GM23338 (cell line): ENCODE data around the gene KRTAP20-1. TPM values are rescaled to one million over a fixed set of nuclear protein-coding genes. Genes with fewer than 3 reads are reported as not detected.

Experiments used
- ATAC-seq: fragments of 200-7000 bp; cut with Tn5 transposase; 3 replicates; pipeline ENCODE4 v1.9.1; 2020
- DNase-seq: peaks from one replicate; pipeline ENCODE4 v3.0.0-alpha.2; 2015; ENCODE audit warnings: low spot score
- H2AFZ ChIP-seq: fragments of 200-600 bp; sonication (generic); 2 replicates; pipeline ENCODE4 v1.8.0; 2016; ENCODE audit warnings: antibody characterized with exemption, mild to moderate bottlenecking, moderate library complexity
- H3F3A ChIP-seq: fragments of 200-600 bp; sonication (generic); replicated peaks from 2 replicates; pipeline ENCODE4 v1.8.0; 2017; ENCODE audit warnings: antibody characterized with exemption, mixed run types, low read depth
- H3K27ac ChIP-seq: fragments of 200-600 bp; sonication (generic); 2 replicates; pipeline ENCODE4 v1.6.1; 2016; ENCODE audit warnings: low read depth
- H3K27me3 ChIP-seq: fragments of 200-600 bp; sonication (generic); 2 replicates; pipeline ENCODE4 v1.8.0; 2016; ENCODE audit warnings: mild to moderate bottlenecking, mixed run types, moderate library complexity; ENCODE audit not compliant: insufficient read depth
- H3K36me3 ChIP-seq: fragments of 200-600 bp; sonication (generic); 2 replicates; pipeline ENCODE4 v1.8.0; 2016; ENCODE audit warnings: mild to moderate bottlenecking; ENCODE audit not compliant: insufficient read depth
- H3K4me1 ChIP-seq: fragments of 200-600 bp; sonication (generic); 2 replicates; pipeline ENCODE4 v1.8.0; 2016; ENCODE audit warnings: mild to moderate bottlenecking, moderate library complexity; ENCODE audit not compliant: insufficient read depth
- H3K4me2 ChIP-seq: fragments of 200-600 bp; sonication (generic); 2 replicates; pipeline ENCODE4 v1.7.1; 2017; ENCODE audit warnings: mixed run types
- H3K4me3 ChIP-seq: fragments of 200-600 bp; sonication (generic); 2 replicates; pipeline ENCODE4 v1.6.1; 2016; ENCODE audit warnings: mixed run types
- H3K79me2 ChIP-seq: fragments of 200-600 bp; sonication (generic); replicated peaks from 2 replicates; pipeline ENCODE4 v1.8.0; 2017; ENCODE audit warnings: mild to moderate bottlenecking; ENCODE audit not compliant: insufficient read depth
- H3K9me2 ChIP-seq: fragments of 200-600 bp; sonication (generic); 2 replicates; pipeline ENCODE4 v1.8.0; 2017; ENCODE audit not compliant: insufficient read depth
- H4K20me1 ChIP-seq: fragments of 200-600 bp; sonication (generic); replicated peaks from 2 replicates; pipeline ENCODE4 v1.8.0; 2017; ENCODE audit warnings: mild to moderate bottlenecking; ENCODE audit not compliant: insufficient read depth
- H3K27ac Mint-ChIP-seq: 2 replicates; pipeline ENCODE4 v1.8.0; 2020; ENCODE audit warnings: inconsistent platforms, mild to moderate bottlenecking, moderate library complexity, mixed read lengths
- H3K27me3 Mint-ChIP-seq: 3 replicates; pipeline ENCODE4 v1.8.0; 2022; ENCODE audit warnings: low read depth, mild to moderate bottlenecking, moderate library complexity, mixed read lengths, inconsistent platforms; ENCODE audit not compliant: insufficient read depth, poor library complexity
- H3K36me3 Mint-ChIP-seq: 3 replicates; pipeline ENCODE4 v1.8.0; 2021; ENCODE audit warnings: low read depth, mild to moderate bottlenecking, inconsistent platforms, moderate library complexity, mixed read lengths
- H3K4me1 Mint-ChIP-seq: 3 replicates; pipeline ENCODE4 v1.8.0; 2020; ENCODE audit warnings: mild to moderate bottlenecking, inconsistent platforms, mixed read lengths
- H3K4me3 Mint-ChIP-seq: 3 replicates; pipeline ENCODE4 v1.8.0; 2021; ENCODE audit warnings: moderate library complexity, mild to moderate bottlenecking, inconsistent platforms, mixed read lengths
- H3K9me3 Mint-ChIP-seq: 3 replicates; pipeline ENCODE4 v1.8.0; 2020; ENCODE audit warnings: moderate library complexity, mild to moderate bottlenecking, inconsistent platforms, mixed read lengths
- CREB1 ChIP-seq: fragments of 250-450 bp; sonication (Bioruptor Pico); IDR thresholded peaks from 2 replicates; pipeline ENCODE4 v1.5.0; 2020; ENCODE audit warnings: low read depth, mild to moderate bottlenecking, moderate library complexity
- ETS1 ChIP-seq: IDR thresholded peaks from 2 replicates; pipeline ENCODE4 v1.6.1; 2016; ENCODE audit warnings: antibody characterized with exemption
- EZH2 ChIP-seq: fragments of 200-600 bp; sonication (generic); IDR thresholded peaks from one replicate; pipeline ENCODE4 v1.8.0; 2017; ENCODE audit warnings: antibody characterized with exemption, mild to moderate bottlenecking, low read depth; ENCODE audit not compliant: unreplicated experiment
- EZH2phosphoT487 ChIP-seq: fragments of 200-600 bp; sonication (generic); IDR thresholded peaks from one replicate; pipeline ENCODE4 v1.8.1; 2018; ENCODE audit warnings: antibody characterized with exemption; ENCODE audit not compliant: unreplicated experiment
- JUNB ChIP-seq: IDR thresholded peaks from one replicate; pipeline ENCODE4 v1.6.1; 2016; ENCODE audit warnings: antibody characterized with exemption; ENCODE audit not compliant: unreplicated experiment
- NANOG ChIP-seq: IDR thresholded peaks from 2 replicates; pipeline ENCODE4 v1.6.1; 2016; ENCODE audit warnings: antibody characterized with exemption, borderline replicate concordance
- POLR2AphosphoS5 ChIP-seq: IDR thresholded peaks from 2 replicates; pipeline ENCODE4 v1.6.1; 2016; ENCODE audit warnings: antibody characterized with exemption, low read depth
- STAT1 ChIP-seq: IDR thresholded peaks from one replicate; pipeline ENCODE4 v1.6.1; 2016; ENCODE audit warnings: antibody characterized with exemption; ENCODE audit not compliant: unreplicated experiment
- ZNF114 ChIP-seq: fragments of 250-450 bp; sonication (Bioruptor Pico); IDR thresholded peaks from 2 replicates; pipeline ENCODE4 v1.5.0; 2020; ENCODE audit warnings: mild to moderate bottlenecking, moderate library complexity
- ZNF331 ChIP-seq: fragments of 250-450 bp; sonication (Bioruptor Pico); IDR thresholded peaks from 2 replicates; pipeline ENCODE4 v1.5.0; 2020; ENCODE audit warnings: low read depth, mild to moderate bottlenecking, moderate library complexity
- polyA plus RNA-seq: library from polyadenylated mRNA; unstranded; fragments of >200 nt; fragmentation: Nextera tagmentation; extraction: Ambion mirVana; gene quantifications from 2 replicates; pipeline ENCODE4 v1.2.1, GENCODE V29; 2016
- total RNA-seq: library from RNA; depleted of rRNA; stranded (reverse); fragments of >200 nt; shearing (Covaris generic); gene quantifications from 2 replicates; pipeline ENCODE4 v1.2.3, GENCODE V29; 2014
- TF ChIP-seq, protein P1 (sequence below), 2 experiments: fragments of 200-600 bp in 1 of 2; sonication (generic) in 1 of 2; conservative IDR thresholded peaks; 2 replicates each; pipeline versions ENCODE4 v1.5.1 to v1.6.1; 2016 to 2017; ENCODE audit warnings: antibody characterized with exemption in 2 of 2, low read depth in 2 of 2, mild to moderate bottlenecking in 2 of 2, moderate library complexity in 1 of 2
- TF ChIP-seq, protein P2 (sequence below): fragments of 250-450 bp; sonication (Bioruptor Pico); IDR thresholded peaks from 2 replicates; pipeline ENCODE4 v1.5.0; 2020; ENCODE audit warnings: mild to moderate bottlenecking, moderate library complexity
- TF ChIP-seq, protein P3 (sequence below): IDR thresholded peaks from one replicate; pipeline ENCODE4 v1.6.1; 2018; ENCODE audit warnings: antibody characterized with exemption; ENCODE audit not compliant: unreplicated experiment

Gene KRTAP20-1
- total and polyA plus RNA-seq, 2 experiments from 2014 or later: not detected

- Mint-ChIP-seq H3K9me3 (peaks cover 16% of the 10 kb centered on the region), H3K4me3 (no peak overlapping the region)
- H3F3A ChIP-seq: no peaks in the 10 kb centered on the region
These were observed 7.1 kb downstream of the KRTAP20-1 start for GRCh38 chr21:30623362-30623761.

More at GRCh38 chr21:30623362-30623761, 7.1 kb downstream of the KRTAP20-1 start:
- no peaks in the 10 kb centered on the region for H3K27me3 Mint-ChIP-seq
- no peaks in the 10 kb centered on the region; the same call in 2 of the 3 replicates for H3K4me1 Mint-ChIP-seq
- Histone ChIP-seq H2AFZ (no peak overlapping the region), H3K79me2 (no peaks in the 10 kb centered on the region), H3K4me1 (no peaks in the 10 kb centered on the region; the same call in 1 of the 2 replicates), H3K27ac (no peak overlapping the region), H3K4me3 (no peak overlapping the region), H4K20me1 (no peaks in the 10 kb centered on the region), H3K9me2 (peaks cover 7% of the 10 kb centered on the region; the same call in 1 of the 2 replicates), H3K27me3 (no peaks in the 10 kb centered on the region), H3K36me3 (no peaks in the 10 kb centered on the region), H3K4me2 (no peak overlapping the region)
- 0 out of 3 replicates have a peak, but pooled peaks cover 5% of the 10 kb centered on the region for H3K36me3 Mint-ChIP-seq
- TF ChIP-seq NANOG (no peak), STAT1 (no peak), EZH2phosphoT487 (no peak), ZNF331 (CRISPR knock-in tag) (no peak), JUNB (no peak), ETS1 (no peak), EZH2 (no peak), POLR2AphosphoS5 (no peak), CREB1 (CRISPR knock-in tag) (no peak), ZNF114 (CRISPR knock-in tag) (no peak)
- TF ChIP-seq, protein P1, sequence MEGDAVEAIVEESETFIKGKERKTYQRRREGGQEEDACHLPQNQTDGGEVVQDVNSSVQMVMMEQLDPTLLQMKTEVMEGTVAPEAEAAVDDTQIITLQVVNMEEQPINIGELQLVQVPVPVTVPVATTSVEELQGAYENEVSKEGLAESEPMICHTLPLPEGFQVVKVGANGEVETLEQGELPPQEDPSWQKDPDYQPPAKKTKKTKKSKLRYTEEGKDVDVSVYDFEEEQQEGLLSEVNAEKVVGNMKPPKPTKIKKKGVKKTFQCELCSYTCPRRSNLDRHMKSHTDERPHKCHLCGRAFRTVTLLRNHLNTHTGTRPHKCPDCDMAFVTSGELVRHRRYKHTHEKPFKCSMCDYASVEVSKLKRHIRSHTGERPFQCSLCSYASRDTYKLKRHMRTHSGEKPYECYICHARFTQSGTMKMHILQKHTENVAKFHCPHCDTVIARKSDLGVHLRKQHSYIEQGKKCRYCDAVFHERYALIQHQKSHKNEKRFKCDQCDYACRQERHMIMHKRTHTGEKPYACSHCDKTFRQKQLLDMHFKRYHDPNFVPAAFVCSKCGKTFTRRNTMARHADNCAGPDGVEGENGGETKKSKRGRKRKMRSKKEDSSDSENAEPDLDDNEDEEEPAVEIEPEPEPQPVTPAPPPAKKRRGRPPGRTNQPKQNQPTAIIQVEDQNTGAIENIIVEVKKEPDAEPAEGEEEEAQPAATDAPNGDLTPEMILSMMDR (conservative IDR thresholded peaks at IDR 0.05; ENCODE audit: low read depth in 2 of 2): no peak
- TF ChIP-seq, protein P2, sequence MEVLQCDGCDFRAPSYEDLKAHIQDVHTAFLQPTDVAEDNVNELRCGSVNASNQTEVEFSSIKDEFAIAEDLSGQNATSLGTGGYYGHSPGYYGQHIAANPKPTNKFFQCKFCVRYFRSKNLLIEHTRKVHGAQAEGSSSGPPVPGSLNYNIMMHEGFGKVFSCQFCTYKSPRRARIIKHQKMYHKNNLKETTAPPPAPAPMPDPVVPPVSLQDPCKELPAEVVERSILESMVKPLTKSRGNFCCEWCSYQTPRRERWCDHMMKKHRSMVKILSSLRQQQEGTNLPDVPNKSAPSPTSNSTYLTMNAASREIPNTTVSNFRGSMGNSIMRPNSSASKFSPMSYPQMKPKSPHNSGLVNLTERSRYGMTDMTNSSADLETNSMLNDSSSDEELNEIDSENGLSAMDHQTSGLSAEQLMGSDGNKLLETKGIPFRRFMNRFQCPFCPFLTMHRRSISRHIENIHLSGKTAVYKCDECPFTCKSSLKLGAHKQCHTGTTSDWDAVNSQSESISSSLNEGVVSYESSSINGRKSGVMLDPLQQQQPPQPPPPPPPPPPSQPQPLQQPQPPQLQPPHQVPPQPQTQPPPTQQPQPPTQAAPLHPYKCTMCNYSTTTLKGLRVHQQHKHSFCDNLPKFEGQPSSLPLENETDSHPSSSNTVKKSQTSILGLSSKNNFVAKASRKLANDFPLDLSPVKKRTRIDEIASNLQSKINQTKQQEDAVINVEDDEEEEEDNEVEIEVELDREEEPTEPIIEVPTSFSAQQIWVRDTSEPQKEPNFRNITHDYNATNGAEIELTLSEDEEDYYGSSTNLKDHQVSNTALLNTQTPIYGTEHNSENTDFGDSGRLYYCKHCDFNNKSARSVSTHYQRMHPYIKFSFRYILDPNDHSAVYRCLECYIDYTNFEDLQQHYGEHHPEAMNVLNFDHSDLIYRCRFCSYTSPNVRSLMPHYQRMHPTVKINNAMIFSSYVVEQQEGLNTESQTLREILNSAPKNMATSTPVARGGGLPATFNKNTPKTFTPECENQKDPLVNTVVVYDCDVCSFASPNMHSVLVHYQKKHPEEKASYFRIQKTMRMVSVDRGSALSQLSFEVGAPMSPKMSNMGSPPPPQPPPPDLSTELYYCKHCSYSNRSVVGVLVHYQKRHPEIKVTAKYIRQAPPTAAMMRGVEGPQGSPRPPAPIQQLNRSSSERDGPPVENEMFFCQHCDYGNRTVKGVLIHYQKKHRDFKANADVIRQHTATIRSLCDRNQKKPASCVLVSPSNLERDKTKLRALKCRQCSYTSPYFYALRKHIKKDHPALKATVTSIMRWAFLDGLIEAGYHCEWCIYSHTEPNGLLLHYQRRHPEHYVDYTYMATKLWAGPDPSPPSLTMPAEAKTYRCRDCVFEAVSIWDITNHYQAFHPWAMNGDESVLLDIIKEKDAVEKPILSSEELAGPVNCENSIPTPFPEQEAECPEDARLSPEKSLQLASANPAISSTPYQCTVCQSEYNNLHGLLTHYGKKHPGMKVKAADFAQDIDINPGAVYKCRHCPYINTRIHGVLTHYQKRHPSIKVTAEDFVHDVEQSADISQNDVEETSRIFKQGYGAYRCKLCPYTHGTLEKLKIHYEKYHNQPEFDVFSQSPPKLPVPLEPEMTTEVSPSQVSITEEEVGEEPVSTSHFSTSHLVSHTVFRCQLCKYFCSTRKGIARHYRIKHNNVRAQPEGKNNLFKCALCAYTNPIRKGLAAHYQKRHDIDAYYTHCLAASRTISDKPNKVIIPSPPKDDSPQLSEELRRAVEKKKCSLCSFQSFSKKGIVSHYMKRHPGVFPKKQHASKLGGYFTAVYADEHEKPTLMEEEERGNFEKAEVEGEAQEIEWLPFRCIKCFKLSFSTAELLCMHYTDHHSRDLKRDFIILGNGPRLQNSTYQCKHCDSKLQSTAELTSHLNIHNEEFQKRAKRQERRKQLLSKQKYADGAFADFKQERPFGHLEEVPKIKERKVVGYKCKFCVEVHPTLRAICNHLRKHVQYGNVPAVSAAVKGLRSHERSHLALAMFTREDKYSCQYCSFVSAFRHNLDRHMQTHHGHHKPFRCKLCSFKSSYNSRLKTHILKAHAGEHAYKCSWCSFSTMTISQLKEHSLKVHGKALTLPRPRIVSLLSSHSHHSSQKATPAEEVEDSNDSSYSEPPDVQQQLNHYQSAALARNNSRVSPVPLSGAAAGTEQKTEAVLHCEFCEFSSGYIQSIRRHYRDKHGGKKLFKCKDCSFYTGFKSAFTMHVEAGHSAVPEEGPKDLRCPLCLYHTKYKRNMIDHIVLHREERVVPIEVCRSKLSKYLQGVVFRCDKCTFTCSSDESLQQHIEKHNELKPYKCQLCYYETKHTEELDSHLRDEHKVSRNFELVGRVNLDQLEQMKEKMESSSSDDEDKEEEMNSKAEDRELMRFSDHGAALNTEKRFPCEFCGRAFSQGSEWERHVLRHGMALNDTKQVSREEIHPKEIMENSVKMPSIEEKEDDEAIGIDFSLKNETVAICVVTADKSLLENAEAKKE (CRISPR knock-in tag): no peak
- TF ChIP-seq, protein P3, sequence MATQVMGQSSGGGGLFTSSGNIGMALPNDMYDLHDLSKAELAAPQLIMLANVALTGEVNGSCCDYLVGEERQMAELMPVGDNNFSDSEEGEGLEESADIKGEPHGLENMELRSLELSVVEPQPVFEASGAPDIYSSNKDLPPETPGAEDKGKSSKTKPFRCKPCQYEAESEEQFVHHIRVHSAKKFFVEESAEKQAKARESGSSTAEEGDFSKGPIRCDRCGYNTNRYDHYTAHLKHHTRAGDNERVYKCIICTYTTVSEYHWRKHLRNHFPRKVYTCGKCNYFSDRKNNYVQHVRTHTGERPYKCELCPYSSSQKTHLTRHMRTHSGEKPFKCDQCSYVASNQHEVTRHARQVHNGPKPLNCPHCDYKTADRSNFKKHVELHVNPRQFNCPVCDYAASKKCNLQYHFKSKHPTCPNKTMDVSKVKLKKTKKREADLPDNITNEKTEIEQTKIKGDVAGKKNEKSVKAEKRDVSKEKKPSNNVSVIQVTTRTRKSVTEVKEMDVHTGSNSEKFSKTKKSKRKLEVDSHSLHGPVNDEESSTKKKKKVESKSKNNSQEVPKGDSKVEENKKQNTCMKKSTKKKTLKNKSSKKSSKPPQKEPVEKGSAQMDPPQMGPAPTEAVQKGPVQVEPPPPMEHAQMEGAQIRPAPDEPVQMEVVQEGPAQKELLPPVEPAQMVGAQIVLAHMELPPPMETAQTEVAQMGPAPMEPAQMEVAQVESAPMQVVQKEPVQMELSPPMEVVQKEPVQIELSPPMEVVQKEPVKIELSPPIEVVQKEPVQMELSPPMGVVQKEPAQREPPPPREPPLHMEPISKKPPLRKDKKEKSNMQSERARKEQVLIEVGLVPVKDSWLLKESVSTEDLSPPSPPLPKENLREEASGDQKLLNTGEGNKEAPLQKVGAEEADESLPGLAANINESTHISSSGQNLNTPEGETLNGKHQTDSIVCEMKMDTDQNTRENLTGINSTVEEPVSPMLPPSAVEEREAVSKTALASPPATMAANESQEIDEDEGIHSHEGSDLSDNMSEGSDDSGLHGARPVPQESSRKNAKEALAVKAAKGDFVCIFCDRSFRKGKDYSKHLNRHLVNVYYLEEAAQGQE: no peak
- H3K27ac Mint-ChIP-seq: no peak overlapping the region
- no peak for DNase-seq
- no peak for ATAC-seq
